HEK293T (cell line): ENCODE measurements around the gene ATP2C1.
"Not testable (repeated sequence)": the region's sequence is repeated elsewhere in the genome, so short reads cannot be mapped to it uniquely, and the experiment has no call there.

Experiments used
- CTCF ChIA-PET: fragments of 350-600 bp; formaldehyde crosslinking; extraction: SDS; loops from one replicate; lab custom pipeline; 2021; ENCODE audit warnings: antibody characterized with exemption, inconsistent platforms; lab: Yijun Ruan, JAX
- POLR2A ChIA-PET: fragments of 350-600 bp; formaldehyde crosslinking; extraction: SDS; loops from one replicate; lab custom pipeline; 2020; ENCODE audit warnings: antibody characterized with exemption, inconsistent platforms; lab: Yijun Ruan, JAX
- DNase-seq: peaks from one replicate; pipeline ENCODE4 v3.0.0; 2012; ENCODE audit warnings: mixed read lengths; ENCODE audit errors: extremely low spot score
- ARNT ChIP-seq: fragments of 450-650 bp; IDR thresholded peaks from 2 replicates; pipeline ENCODE4 v1.6.1; 2017; ENCODE audit warnings: mild to moderate bottlenecking
- BHLHE40 ChIP-seq: fragments of 450-650 bp; IDR thresholded peaks from 2 replicates; pipeline ENCODE4 v1.6.1; 2016; ENCODE audit warnings: mild to moderate bottlenecking, moderate library complexity, borderline replicate concordance
- CTBP1 ChIP-seq: fragments of 450-650 bp; IDR thresholded peaks from 2 replicates; pipeline ENCODE4 v1.6.1; 2016; ENCODE audit warnings: borderline replicate concordance
- ELF4 ChIP-seq: fragments of 450-650 bp; IDR thresholded peaks from 2 replicates; pipeline ENCODE4 v1.6.1; 2017; ENCODE audit warnings: antibody characterized with exemption
- FOXA1 ChIP-seq: fragments of 450-650 bp; IDR thresholded peaks from 2 replicates; pipeline ENCODE4 v1.6.1; 2016; ENCODE audit warnings: mild to moderate bottlenecking
- FOXK2 ChIP-seq: fragments of 450-650 bp; IDR thresholded peaks from 2 replicates; pipeline ENCODE4 v1.6.1; 2016; ENCODE audit warnings: mild to moderate bottlenecking
- FOXM1 ChIP-seq: fragments of 450-650 bp; IDR thresholded peaks from 2 replicates; pipeline ENCODE4 v1.6.1; 2017; ENCODE audit warnings: mild to moderate bottlenecking, borderline replicate concordance
- HDGF ChIP-seq: fragments of 450-650 bp; IDR thresholded peaks from 2 replicates; pipeline ENCODE4 v1.6.1; 2017; ENCODE audit warnings: antibody characterized with exemption, borderline replicate concordance
- L3MBTL2 ChIP-seq: fragments of 450-650 bp; conservative IDR thresholded peaks from 2 replicates; pipeline ENCODE4 v1.6.1; 2016; ENCODE audit warnings: mild to moderate bottlenecking
- LEF1 ChIP-seq: fragments of 450-650 bp; IDR thresholded peaks from 2 replicates; pipeline ENCODE4 v1.6.1; 2017; ENCODE audit warnings: mild to moderate bottlenecking, borderline replicate concordance
- NFRKB ChIP-seq: fragments of 450-650 bp; IDR thresholded peaks from 2 replicates; pipeline ENCODE4 v1.6.1; 2016; ENCODE audit warnings: mild to moderate bottlenecking, moderate library complexity
- PKNOX1 ChIP-seq: fragments of 450-650 bp; IDR thresholded peaks from 2 replicates; pipeline ENCODE4 v1.6.1; 2016
- SP1 ChIP-seq: fragments of 450-650 bp; IDR thresholded peaks from 2 replicates; pipeline ENCODE4 v1.6.1; 2017
- SUZ12 ChIP-seq: fragments of 450-650 bp; IDR thresholded peaks from 2 replicates; pipeline ENCODE4 v1.6.1; 2016; ENCODE audit warnings: mild to moderate bottlenecking
- TARDBP ChIP-seq: fragments of 450-650 bp; IDR thresholded peaks from 2 replicates; pipeline ENCODE4 v1.6.1; 2016
- ZNF384 ChIP-seq: fragments of 450-650 bp; IDR thresholded peaks from 2 replicates; pipeline ENCODE4 v1.6.1; 2016

The ATP2C1 gene

DNA sequence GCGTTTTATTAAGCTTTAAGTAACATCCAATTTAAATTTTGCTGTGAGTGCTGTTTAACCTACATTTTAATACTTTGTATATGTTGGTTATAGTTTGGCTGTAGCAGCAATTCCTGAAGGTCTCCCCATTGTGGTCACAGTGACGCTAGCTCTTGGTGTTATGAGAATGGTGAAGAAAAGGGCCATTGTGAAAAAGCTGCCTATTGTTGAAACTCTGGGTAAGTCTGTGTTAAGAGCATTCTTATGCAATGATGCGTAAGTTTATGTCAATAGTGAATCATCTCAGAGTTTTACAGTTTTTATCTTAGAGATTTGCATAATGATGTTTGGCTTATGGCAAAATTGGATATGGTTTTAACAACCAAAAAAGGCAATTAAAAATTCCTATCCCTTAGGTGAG, 70.0 kb downstream of the ATP2C1 start:
- no peak for TF ChIP-seq ELF4
- no peak for TF ChIP-seq ARNT
- TF ChIP-seq BHLHE40 = no peak
- no peak for TF ChIP-seq FOXK2
- TF ChIP-seq PKNOX1 = no peak
- no peak for TF ChIP-seq FOXA1
- no peak for TF ChIP-seq ZNF384
- no peak for TF ChIP-seq SUZ12
- no peak for TF ChIP-seq TARDBP
- no peak for TF ChIP-seq NFRKB
- TF ChIP-seq HDGF = no peak
- no peak for TF ChIP-seq SP1
- TF ChIP-seq FOXM1 = no peak
- no peak for DNase-seq
- CTCF ChIA-PET = no interaction called here
- POLR2A ChIA-PET = no interaction called here

GRCh38 chr3:130967281-130967680, 73.4 kb downstream of the ATP2C1 start:
- CTCF ChIA-PET = no interaction called here
- POLR2A ChIA-PET = no interaction called here

DNA sequence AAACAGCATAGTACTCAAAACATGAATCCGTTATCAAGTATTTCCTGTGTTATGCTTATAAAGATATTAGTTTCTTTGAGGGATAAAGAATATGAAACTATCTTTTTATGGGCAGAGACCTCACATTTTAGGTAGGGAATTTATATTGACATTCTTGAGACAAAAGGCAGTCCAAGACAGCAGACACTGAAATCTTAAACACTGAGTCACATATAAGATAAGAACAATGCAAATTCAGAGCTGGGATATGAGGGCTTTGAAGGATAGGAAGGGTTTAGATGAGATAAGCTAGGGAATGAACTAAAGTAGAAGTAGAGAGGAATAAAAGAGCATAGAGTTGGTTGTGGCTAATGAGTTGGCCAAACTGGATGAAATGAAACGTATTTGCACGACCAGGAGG, 74.3 kb downstream of the ATP2C1 start:
- TF ChIP-seq ZNF384 (no peak), CTBP1 (no peak), ELF4 (no peak), PKNOX1 (no peak), ARNT (no peak), SP1 (no peak), FOXM1 (no peak)
- ChIA-PET POLR2A (no interaction called here), CTCF (no interaction called here)
- DNase-seq = no peak

More at GRCh38 chr3:130967281-130967680, 73.4 kb downstream of the ATP2C1 start:
- TF ChIP-seq L3MBTL2 (no peak), ZNF384 (no peak), ARNT (no peak), FOXA1 (no peak), FOXM1 (no peak), TARDBP (no peak), CTBP1 (no peak), ELF4 (no peak)
- DNase-seq = no peak

DNA sequence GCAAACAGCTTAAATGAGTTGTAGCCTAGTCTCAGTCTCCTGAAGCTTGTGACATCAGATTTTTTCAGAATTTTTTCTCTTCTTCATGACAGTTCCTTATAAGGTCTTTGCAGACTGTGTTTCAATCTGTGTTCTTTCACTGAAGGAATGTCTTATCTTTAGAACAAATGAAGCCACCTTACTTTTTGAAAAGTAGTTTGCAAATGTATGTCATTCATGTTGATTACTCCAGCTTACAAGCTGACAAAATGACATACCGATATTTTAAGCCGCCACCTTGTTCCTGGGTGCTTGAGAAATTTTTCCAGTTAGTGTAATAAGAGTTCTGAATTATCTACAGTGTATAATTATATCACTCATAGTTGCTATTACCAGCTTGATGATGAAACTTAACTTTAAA, 75.7 kb downstream of the ATP2C1 start:
- POLR2A ChIA-PET = no interaction called here
- no peak for TF ChIP-seq BHLHE40
- TF ChIP-seq NFRKB = no peak
- no peak for TF ChIP-seq SP1
- no peak for TF ChIP-seq FOXA1
- TF ChIP-seq ELF4 = no peak
- TF ChIP-seq FOXK2 = no peak
- no peak for TF ChIP-seq PKNOX1
- no peak for TF ChIP-seq TARDBP
- no peak for TF ChIP-seq ARNT
- TF ChIP-seq ZNF384 = no peak
- CTCF ChIA-PET = no interaction called here
- DNase-seq = no peak

DNA sequence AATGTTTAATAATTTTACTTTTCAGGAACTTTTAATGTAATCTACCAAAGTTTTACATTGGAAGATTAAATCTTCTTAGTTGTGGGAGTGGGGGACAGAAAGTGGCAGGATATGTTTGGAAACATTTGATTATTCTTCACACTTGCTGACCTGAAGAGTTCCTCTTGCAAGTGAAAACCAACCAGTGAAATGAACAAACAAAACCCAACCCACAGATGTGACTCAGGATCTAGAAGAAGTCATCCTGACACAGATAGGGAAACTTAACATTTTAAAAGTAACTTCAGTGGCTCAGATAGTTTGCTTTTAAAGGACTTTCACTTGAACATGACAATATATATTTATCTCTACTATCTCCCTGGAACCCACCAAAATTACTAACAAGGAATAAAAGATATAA, 77.3 kb downstream of the ATP2C1 start:
- ChIA-PET CTCF (no interaction called here), POLR2A (no interaction called here)
- no peak for TF ChIP-seq HDGF
- TF ChIP-seq SUZ12 = no peak
- no peak for TF ChIP-seq ZNF384
- no peak for TF ChIP-seq NFRKB
- TF ChIP-seq FOXM1 = no peak
- no peak for TF ChIP-seq BHLHE40
- TF ChIP-seq LEF1 = no peak
- TF ChIP-seq FOXK2 = no peak
- no peak for TF ChIP-seq CTBP1
- TF ChIP-seq TARDBP = no peak
- TF ChIP-seq ELF4 = no peak
- no peak for TF ChIP-seq L3MBTL2
- no peak for TF ChIP-seq PKNOX1
- no peak for TF ChIP-seq SP1
- no peak for TF ChIP-seq FOXA1
- TF ChIP-seq ARNT = no peak
- no peak for DNase-seq

GRCh38 chr3:130972592-130972991, 78.7 kb downstream of the ATP2C1 start:
- DNase-seq, POLR2A ChIA-PET, CTCF ChIA-PET: not testable (repeated sequence)

DNA sequence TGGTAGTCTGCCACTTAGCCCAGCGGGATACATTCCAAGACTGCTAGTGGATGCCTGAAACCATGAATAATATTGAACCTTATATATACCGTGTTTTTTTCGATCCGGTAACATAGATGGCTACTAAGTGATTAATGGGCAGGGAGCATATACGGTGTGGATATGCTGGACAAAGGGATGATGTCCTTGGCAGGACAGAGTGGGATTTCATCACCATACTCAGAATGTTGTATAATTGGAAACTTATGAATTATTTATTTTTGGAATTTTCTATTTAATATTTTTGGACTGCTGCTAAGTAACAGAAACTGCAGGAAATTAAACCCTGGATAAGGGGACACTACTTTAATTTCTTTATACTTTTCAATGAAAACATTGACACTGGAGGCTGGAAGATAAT, 79.5 kb downstream of the ATP2C1 start:
- CTCF ChIA-PET = interaction anchor here (0.6 kb wide), 1 partner anchor 11 kb away, joined by 4 read pairs; no protein-coding TSS in a partner anchor
- TF ChIP-seq LEF1 = no peak
- no peak for TF ChIP-seq PKNOX1
- TF ChIP-seq NFRKB = no peak
- POLR2A ChIA-PET = no interaction called here
- DNase-seq = no peak
